Lung (tissue), 12 donors: ENCODE measurements around the gene ADM. TPM values are rescaled to one million over a fixed set of nuclear protein-coding genes. Genes with fewer than 3 reads are reported as not detected.

Experiments
- ATAC-seq: fragments of 200-7000 bp; cut with Tn5 transposase; one replicate; pipeline ENCODE4 v1.9.1; 2020; ENCODE audit warnings: moderate number of reproducible peaks; ENCODE audit not compliant: insufficient read depth, low FRiP score
- DNase-seq, 3 donors: peaks; one replicate each; pipeline ENCODE4 v3.0.0-alpha.2; 2013 to 2017
- H3K27ac ChIP-seq, 2 donors: one replicate each; pipeline ENCODE4 v1.5.1; 2013; ENCODE audit warnings: mild to moderate bottlenecking in 2 of 2, moderate library complexity in 2 of 2, control low read depth in 1 of 2, inconsistent platforms in 1 of 2, low read depth in 1 of 2, low read length in 1 of 2
- H3K27me3 ChIP-seq, 3 donors: one replicate each; pipeline ENCODE4 v1.5.1; 2013; ENCODE audit warnings: low read length in 2 of 3; ENCODE audit not compliant: control insufficient read depth in 3 of 3, insufficient read depth in 3 of 3
- H3K36me3 ChIP-seq, 4 donors: one replicate each; pipeline ENCODE4 v1.5.1; 2013; ENCODE audit warnings: low read length in 4 of 4, mild to moderate bottlenecking in 1 of 4, moderate library complexity in 1 of 4; ENCODE audit not compliant: control insufficient read depth in 4 of 4, insufficient read depth in 4 of 4
- H3K4me1 ChIP-seq, 5 donors: one replicate each; pipeline ENCODE4 v1.5.1; 2013; ENCODE audit warnings: low read length in 5 of 5, mild to moderate bottlenecking in 2 of 5, moderate library complexity in 1 of 5; ENCODE audit not compliant: control insufficient read depth in 5 of 5, insufficient read depth in 5 of 5
- H3K4me3 ChIP-seq: one replicate; pipeline ENCODE4 v1.5.1; 2013; ENCODE audit warnings: mild to moderate bottlenecking, control low read depth, moderate library complexity
- H3K9ac ChIP-seq, 2 donors: one replicate each; pipeline ENCODE4 v1.5.1; 2013; ENCODE audit warnings: low read length in 2 of 2, control low read depth in 1 of 2; ENCODE audit not compliant: insufficient read depth in 1 of 2
- H3K9me3 ChIP-seq, 4 donors: one replicate each; pipeline ENCODE4 v1.5.1; 2013; ENCODE audit warnings: low read length in 3 of 4, mild to moderate bottlenecking in 1 of 4, moderate library complexity in 1 of 4; ENCODE audit not compliant: control insufficient read depth in 4 of 4, insufficient read depth in 3 of 4
- WGBS, 2 donors: extraction: QIAGEN DNeasy Blood & Tissue Kit; methylation state at CpG; one replicate each; pipeline ENCODE4 v1.1.7; 2013; 5-methylcytosine and 5-hydroxymethylcytosine counted together
- polyA plus RNA-seq, 2 donors: library from polyadenylated mRNA; stranded (reverse); fragments of 200-250 nt; gene quantifications; one replicate each; pipeline ENCODE4 v1.2.1, GENCODE V29; 2013
- total RNA-seq, 2 donors: library from RNA; depleted of rRNA in 1 of 2; stranded (reverse); fragments of >200 nt in 1 of 2; gene quantifications; one replicate each; pipeline ENCODE4 v1.2.1, GENCODE V29; 2014 to 2021
- TF ChIP-seq, protein P1 (sequence below): IDR thresholded peaks from 2 replicates; pipeline ENCODE4 v1.5.1; 2012; ENCODE audit warnings: mild to moderate bottlenecking; ENCODE audit errors: control extremely low read depth, extremely low read depth
- donor health status: control.
- donor health status: control.
- donor health status: Bipolar disorder and iron deficiency.
- donor health status: healthy.
- donor health status: DM: yes; HTN: yes; CAD: no.

ADM gene
- total and polyA plus RNA-seq, 4 donors = 16.2 to 349 (median 44.7) TPM

DNA sequence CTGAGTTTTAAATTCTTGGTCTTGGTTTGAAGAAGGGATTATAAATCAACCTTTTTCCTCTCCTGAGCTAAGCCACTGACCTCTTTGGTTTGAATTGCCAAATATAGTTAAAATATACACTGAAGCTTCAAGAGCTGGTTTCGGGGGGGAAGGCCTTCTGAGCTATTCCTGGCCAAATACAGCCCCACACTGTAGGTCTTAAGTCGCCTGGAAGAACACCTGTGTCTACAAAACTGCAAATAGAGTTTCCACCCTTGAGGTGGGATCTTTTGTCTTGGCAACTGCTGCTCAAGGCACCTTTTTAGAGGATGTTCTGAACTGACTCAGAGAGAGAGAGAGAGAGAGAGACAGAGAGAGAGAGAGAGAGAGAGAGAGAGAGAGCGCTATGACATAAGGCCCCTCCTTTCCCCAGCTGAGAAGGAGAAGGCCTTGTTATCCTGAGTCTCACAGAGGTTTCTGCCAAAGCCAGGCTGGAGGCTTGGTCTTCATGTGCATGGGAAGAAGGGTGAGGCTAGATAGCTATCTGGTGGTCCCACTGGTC, 5.5 kb downstream of the ADM start:
- TF ChIP-seq, protein P1, sequence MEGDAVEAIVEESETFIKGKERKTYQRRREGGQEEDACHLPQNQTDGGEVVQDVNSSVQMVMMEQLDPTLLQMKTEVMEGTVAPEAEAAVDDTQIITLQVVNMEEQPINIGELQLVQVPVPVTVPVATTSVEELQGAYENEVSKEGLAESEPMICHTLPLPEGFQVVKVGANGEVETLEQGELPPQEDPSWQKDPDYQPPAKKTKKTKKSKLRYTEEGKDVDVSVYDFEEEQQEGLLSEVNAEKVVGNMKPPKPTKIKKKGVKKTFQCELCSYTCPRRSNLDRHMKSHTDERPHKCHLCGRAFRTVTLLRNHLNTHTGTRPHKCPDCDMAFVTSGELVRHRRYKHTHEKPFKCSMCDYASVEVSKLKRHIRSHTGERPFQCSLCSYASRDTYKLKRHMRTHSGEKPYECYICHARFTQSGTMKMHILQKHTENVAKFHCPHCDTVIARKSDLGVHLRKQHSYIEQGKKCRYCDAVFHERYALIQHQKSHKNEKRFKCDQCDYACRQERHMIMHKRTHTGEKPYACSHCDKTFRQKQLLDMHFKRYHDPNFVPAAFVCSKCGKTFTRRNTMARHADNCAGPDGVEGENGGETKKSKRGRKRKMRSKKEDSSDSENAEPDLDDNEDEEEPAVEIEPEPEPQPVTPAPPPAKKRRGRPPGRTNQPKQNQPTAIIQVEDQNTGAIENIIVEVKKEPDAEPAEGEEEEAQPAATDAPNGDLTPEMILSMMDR = no peak
- peaks cover 0 to 40% (median 5%) of the 10 kb centered on the region in 5 donors for H3K4me1 ChIP-seq
- peaks cover 0 to 14% (median 8%) of the 10 kb centered on the region in 3 donors for H3K27me3 ChIP-seq
- no peak overlapping the region for H3K4me3 ChIP-seq
- DNase-seq (peak in 2 of 3 donors; percentile 42 to 58), ATAC-seq (no peak)
- peak overlapping the region in 1 of 2 donors; percentile 86 for H3K27ac ChIP-seq
- H3K9ac ChIP-seq = no peak overlapping the region
- H3K9me3 ChIP-seq = no peaks in the 10 kb centered on the region
- WGBS, 2 donors = 74 to 77% methylated on average over 3 of the region's 3 CpGs
- no peaks in the 10 kb centered on the region for H3K36me3 ChIP-seq

DNA sequence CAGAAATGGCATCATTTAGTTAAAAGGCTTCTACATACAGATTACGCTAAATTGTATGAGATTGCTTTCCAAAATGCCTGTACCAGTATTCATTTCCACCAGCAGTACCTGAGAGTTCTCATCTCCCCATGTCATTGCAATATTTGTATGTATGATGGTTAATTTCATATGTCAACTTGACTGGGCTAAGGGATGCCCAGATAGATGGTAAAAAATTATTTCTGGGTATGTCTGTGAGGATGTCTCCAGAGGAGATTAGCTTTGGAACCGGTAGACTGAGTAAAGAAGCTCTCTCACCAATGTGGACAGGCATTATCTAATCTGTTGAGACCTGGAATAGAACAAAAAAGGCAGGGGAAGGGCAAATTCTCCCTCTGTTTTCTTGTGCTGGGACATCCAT, 6.9 kb downstream of the ADM start:
- TF ChIP-seq, protein P1 = no peak
- peaks cover 0 to 9% (median 4%) of the 10 kb centered on the region in 3 donors for H3K27me3 ChIP-seq
- no peak overlapping the region for H3K27ac ChIP-seq
- no peak for ATAC-seq
- H3K9me3 ChIP-seq = no peaks in the 10 kb centered on the region
- H3K9ac ChIP-seq = no peak overlapping the region
- H3K36me3 ChIP-seq = no peaks in the 10 kb centered on the region
- peaks cover 0 to 28% (median 5%) of the 10 kb centered on the region in 5 donors for H3K4me1 ChIP-seq
- no peak for DNase-seq
- no peak overlapping the region for H3K4me3 ChIP-seq
- WGBS, 2 donors = 96 to 98% methylated on average over 2 of the region's 2 CpGs

DNA sequence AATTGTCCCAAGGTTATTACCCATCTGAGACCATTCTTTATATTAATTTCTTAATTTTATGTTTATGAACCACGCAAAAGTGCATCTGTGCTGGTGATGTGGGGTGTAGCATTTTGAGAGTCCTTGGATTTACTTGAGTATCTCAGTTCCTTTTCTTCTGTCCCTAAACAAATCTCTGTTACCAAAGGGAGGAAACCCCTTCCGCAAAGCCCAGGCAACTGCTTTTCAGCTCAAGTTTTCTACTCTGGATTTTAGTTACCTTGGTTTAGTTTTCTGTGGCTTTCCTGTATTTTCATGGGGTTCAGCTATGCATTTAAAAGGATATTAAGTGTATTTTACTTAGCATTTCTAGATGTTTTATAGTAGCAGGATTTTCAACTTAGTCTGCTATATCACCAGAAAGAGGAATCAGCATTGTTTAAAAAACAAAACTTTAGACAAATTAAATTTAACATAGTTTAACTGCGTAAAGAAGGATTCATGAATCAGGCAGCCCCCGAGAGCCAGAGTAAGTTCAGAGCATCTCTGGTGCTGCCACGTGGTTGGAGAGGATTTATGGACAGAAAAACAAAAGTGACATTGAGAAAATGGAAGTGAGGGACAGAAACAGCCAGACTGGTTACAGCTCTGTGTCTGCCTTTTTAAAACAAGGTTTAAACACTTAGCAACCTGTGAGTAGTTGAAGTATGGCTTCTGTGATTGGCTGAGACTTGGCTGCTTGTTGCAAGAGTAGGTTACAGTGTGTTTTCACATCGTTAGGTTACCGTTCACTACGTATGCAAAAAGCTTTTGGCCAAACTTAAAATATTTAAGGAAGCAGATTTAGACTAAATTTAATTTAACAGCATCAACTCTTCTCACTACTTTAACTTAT, 9.6 kb downstream of the ADM start:
- TF ChIP-seq, protein P1 = no peak
- Histone ChIP-seq H3K27me3 (no peaks in the 10 kb centered on the region), H3K36me3 (no peaks in the 10 kb centered on the region), H3K4me1 (peaks cover 0 to 8% (median 0%) of the 10 kb centered on the region in 5 donors), H3K4me3 (no peak overlapping the region), H3K27ac (no peak overlapping the region), H3K9me3 (no peaks in the 10 kb centered on the region), H3K9ac (no peak overlapping the region)
- WGBS, 2 donors = 47 to 54% methylated on average over 8 of the region's 8 CpGs
- ATAC-seq (no peak), DNase-seq (peak; percentile 21 to 71 (median 60))
